OCI-LY7 (cell line): ENCODE measurements around the gene ANO6. TPM values are rescaled to one million over a fixed set of nuclear protein-coding genes. Genes with fewer than 3 reads are reported as not detected.

Experiments used
- BruUV-seq: library from RNA; stranded (reverse); fragments of 400-500 nt; replicated peaks from 2 replicates; lab custom pipeline; 2021; lab: Mats Ljungman, UMichigan
- CTCF ChIA-PET: fragments of 300-600 bp; sonication (Branson Sonifier 250); formaldehyde crosslinking; loops from one replicate; lab custom pipeline; 2022; ENCODE audit warnings: antibody characterized with exemption; ENCODE audit not compliant: unreplicated experiment; lab: Charles Lee
- POLR2A ChIA-PET: fragments of 300-600 bp; sonication (Branson Sonifier 250); formaldehyde crosslinking; loops from one replicate; lab custom pipeline; 2022; ENCODE audit warnings: antibody characterized with exemption; lab: Charles Lee
- DNase-seq: peaks from one replicate; pipeline ENCODE4 v3.0.0-alpha.2; 2015; ENCODE audit warnings: low spot score
- H2AFZ ChIP-seq: fragments of 200-600 bp; sonication (generic), shearing (Covaris generic); 2 replicates; pipeline ENCODE4 v1.6.1; 2014; ENCODE audit warnings: mild to moderate bottlenecking, antibody characterized with exemption, low read length, moderate library complexity
- H3K27ac ChIP-seq: fragments of 200-600 bp; sonication (generic); 2 replicates; pipeline ENCODE4 v1.5.1; 2014; ENCODE audit warnings: mixed run types, low read depth, mild to moderate bottlenecking, moderate library complexity, low read length, inconsistent platforms; ENCODE audit not compliant: poor library complexity, severe bottlenecking
- H3K36me3 ChIP-seq: fragments of 200-600 bp; sonication (generic); 2 replicates; pipeline ENCODE4 v1.6.1; 2014; ENCODE audit warnings: mild to moderate bottlenecking, antibody characterized with exemption, low read length, moderate library complexity, mixed read lengths; ENCODE audit not compliant: insufficient read depth
- H3K4me1 ChIP-seq: fragments of 200-600 bp; sonication (generic); 2 replicates; pipeline ENCODE4 v1.5.1; 2014; ENCODE audit warnings: mild to moderate bottlenecking, low read length; ENCODE audit not compliant: insufficient read depth, poor library complexity, severe bottlenecking
- H3K4me2 ChIP-seq: fragments of 200-600 bp; sonication (generic); 2 replicates; pipeline ENCODE4 v1.6.1; 2014; ENCODE audit warnings: mild to moderate bottlenecking, low read length
- H3K4me3 ChIP-seq: fragments of 200-600 bp; sonication (generic); 2 replicates; pipeline ENCODE4 v1.5.1; 2014; ENCODE audit warnings: mild to moderate bottlenecking, low read depth, low read length; ENCODE audit not compliant: poor library complexity, severe bottlenecking
- H3K79me2 ChIP-seq: fragments of 200-600 bp; sonication (generic); 2 replicates; pipeline ENCODE4 v1.6.1; 2016; ENCODE audit warnings: low read depth, mild to moderate bottlenecking, low read length, moderate library complexity, mixed read lengths; ENCODE audit not compliant: insufficient read depth
- H3K9me2 ChIP-seq: fragments of 200-600 bp; sonication (generic); 2 replicates; pipeline ENCODE4 v1.6.1; 2016; ENCODE audit warnings: mild to moderate bottlenecking, low read length, mixed read lengths; ENCODE audit not compliant: insufficient read depth
- H3K9me3 ChIP-seq: fragments of 200-600 bp; sonication (generic); 2 replicates; pipeline ENCODE4 v1.6.1; 2014; ENCODE audit warnings: mild to moderate bottlenecking, mixed run types, low read length, mixed read lengths
- H4K20me1 ChIP-seq: fragments of 200-600 bp; sonication (generic); 2 replicates; pipeline ENCODE4 v1.6.1; 2014; ENCODE audit warnings: mild to moderate bottlenecking, antibody characterized with exemption, low read length, moderate library complexity, mixed read lengths; ENCODE audit not compliant: insufficient read depth
- CTCF ChIP-seq: fragments of 200-600 bp; sonication (generic); conservative IDR thresholded peaks from 2 replicates; pipeline ENCODE4 v1.5.1; 2014; ENCODE audit warnings: mild to moderate bottlenecking, antibody characterized with exemption, low read length, moderate library complexity, mixed read lengths
- EZH2phosphoT487 ChIP-seq: fragments of 200-600 bp; sonication (generic); IDR thresholded peaks from 2 replicates; pipeline ENCODE4 v1.6.1; 2018; ENCODE audit warnings: low read depth, borderline replicate concordance, mild to moderate bottlenecking, mixed run types, antibody characterized with exemption, low read length, moderate library complexity, mixed read lengths
- intact Hi-C: fragments of 100-400 bp; cut with micrococcal nuclease; formaldehyde crosslinking; loops from one replicate; pipeline ENCODE4 v1.10.0; 2022; ENCODE audit not compliant: unreplicated experiment
- total RNA-seq, 2 experiments: library from RNA; depleted of rRNA in 1 of 2; stranded (reverse); fragments of >200 nt in 1 of 2; shearing (Covaris generic) in 1 of 2; gene quantifications; 2 replicates each; pipeline ENCODE4 v1.2.3, GENCODE V29; 2014 to 2022

ANO6 gene
- total RNA-seq, 2 experiments from 2014 or later, result 15.0 to 17.7 TPM

- Histone ChIP-seq H3K79me2 (no peaks in the 10 kb centered on the region), H4K20me1 (no peaks in the 10 kb centered on the region), H3K27ac (no peak overlapping the region), H3K4me2 (no peak overlapping the region), H2AFZ (no peak overlapping the region), H3K4me3 (no peak overlapping the region), H3K36me3 (no peaks in the 10 kb centered on the region), H3K9me3 (no peaks in the 10 kb centered on the region), H3K9me2 (no peaks in the 10 kb centered on the region), H3K4me1 (no peaks in the 10 kb centered on the region)
- no TSS peak for BruUV-seq
- TF ChIP-seq CTCF (no peak), EZH2phosphoT487 (no peak)
- ChIA-PET POLR2A (interaction anchor here (0.5 to 1.0 kb wide), 2 partner anchors 21 to 60 kb away, joined by 3 read pairs; no protein-coding TSS in a partner anchor), CTCF (no interaction called here)
- no peak for DNase-seq
- intact Hi-C loops, result no loop called here
These were observed 86.9 kb downstream of the ANO6 start for GRCh38 chr12:45302621-45303369.

GRCh38 chr12:45303945-45304344, 88.0 kb downstream of the ANO6 start:
- H3K4me3 ChIP-seq, result no peak overlapping the region
- no peak for TF ChIP-seq EZH2phosphoT487
- TF ChIP-seq CTCF, result no peak
- H3K4me2 ChIP-seq, result no peak overlapping the region
- ChIA-PET POLR2A (no interaction called here), CTCF (no interaction called here)
- H3K4me1 ChIP-seq, result no peaks in the 10 kb centered on the region
- no peaks in the 10 kb centered on the region for H3K36me3 ChIP-seq
- no peaks in the 10 kb centered on the region for H4K20me1 ChIP-seq
- H2AFZ ChIP-seq, result no peak overlapping the region
- H3K27ac ChIP-seq, result no peak overlapping the region
- no peaks in the 10 kb centered on the region for H3K9me2 ChIP-seq
- H3K79me2 ChIP-seq, result no peaks in the 10 kb centered on the region
- intact Hi-C loops, result no loop called here
- DNase-seq, result no peak
- BruUV-seq, result no TSS peak
- no peaks in the 10 kb centered on the region for H3K9me3 ChIP-seq

GRCh38 chr12:45304514-45305178, 88.8 kb downstream of the ANO6 start:
- CTCF ChIA-PET, result no interaction called here
- Histone ChIP-seq H3K4me1 (no peaks in the 10 kb centered on the region), H3K36me3 (no peaks in the 10 kb centered on the region), H3K9me2 (no peaks in the 10 kb centered on the region), H3K27ac (no peak overlapping the region), H3K4me2 (no peak overlapping the region), H2AFZ (no peak overlapping the region), H3K9me3 (no peaks in the 10 kb centered on the region), H3K4me3 (no peak overlapping the region), H3K79me2 (no peaks in the 10 kb centered on the region), H4K20me1 (no peaks in the 10 kb centered on the region)
- POLR2A ChIA-PET, result no interaction called here
- intact Hi-C loops, result no loop called here
- BruUV-seq, result no TSS peak
- no peak for DNase-seq
- TF ChIP-seq EZH2phosphoT487, result no peak
- TF ChIP-seq CTCF, result no peak
